MCF 10A (cell line): Measurements from ENCODE around the gene CDX4. TPM values are rescaled to one million over a fixed set of nuclear protein-coding genes. Genes with fewer than 3 reads are reported as not detected.

ENCODE experiments used
- BruUV-seq: library from RNA; stranded (reverse); fragments of 400-500 nt; replicated peaks from 2 replicates; lab custom pipeline; 2021; lab: Mats Ljungman, UMichigan
- CTCF ChIA-PET: fragments of 300-600 bp; sonication (Branson Sonifier 250); formaldehyde crosslinking; extraction: SDS; loops from one replicate; lab custom pipeline; 2021; ENCODE audit warnings: antibody characterized with exemption, inconsistent platforms; lab: Yijun Ruan, JAX
- POLR2A ChIA-PET: fragments of 300-600, 350-650 bp; sonication (Branson Sonifier 250); formaldehyde crosslinking; extraction: SDS; loops from one replicate; lab custom pipeline; 2020; ENCODE audit warnings: antibody characterized with exemption, inconsistent platforms; lab: Yijun Ruan, JAX
- DNase-seq: peaks from one replicate; pipeline ENCODE4 v3.0.0-alpha.2; 2018; ENCODE audit not compliant: unreplicated experiment
- H3K27ac Mint-ChIP-seq: one replicate; pipeline ENCODE4 v1.8.0; 2022; ENCODE audit warnings: mild to moderate bottlenecking, low read depth, mixed read lengths; ENCODE audit not compliant: unreplicated experiment
- H3K27me3 Mint-ChIP-seq: one replicate; pipeline ENCODE4 v1.8.0; 2022; ENCODE audit warnings: mixed read lengths; ENCODE audit not compliant: insufficient read depth, unreplicated experiment
- H3K36me3 Mint-ChIP-seq: one replicate; pipeline ENCODE4 v1.8.0; 2022; ENCODE audit warnings: mild to moderate bottlenecking, moderate library complexity, mixed read lengths; ENCODE audit not compliant: insufficient read depth, unreplicated experiment
- H3K4me1 Mint-ChIP-seq: one replicate; pipeline ENCODE4 v1.8.0; 2022; ENCODE audit warnings: mixed read lengths; ENCODE audit not compliant: insufficient read depth, unreplicated experiment
- H3K4me3 Mint-ChIP-seq: one replicate; pipeline ENCODE4 v1.8.0; 2022; ENCODE audit warnings: mild to moderate bottlenecking, moderate library complexity, mixed read lengths; ENCODE audit not compliant: unreplicated experiment
- H3K9me3 Mint-ChIP-seq: one replicate; pipeline ENCODE4 v1.8.0; 2022; ENCODE audit warnings: mixed read lengths; ENCODE audit not compliant: unreplicated experiment
- intact Hi-C: fragments of 100-400 bp; cut with micrococcal nuclease; formaldehyde crosslinking; loops from 2 replicates; pipeline ENCODE4 v1.14.1; 2022
- total RNA-seq: library from RNA; stranded (reverse); gene quantifications from 2 replicates; pipeline ENCODE4 v1.2.3, GENCODE V29; 2022
- TF ChIP-seq, protein P1 (sequence below): fragments of 200-600 bp; IDR thresholded peaks from one replicate; pipeline ENCODE4 v1.8.0; 2022; ENCODE audit warnings: antibody characterized with exemption, mild to moderate bottlenecking; ENCODE audit not compliant: unreplicated experiment

Gene CDX4
- total RNA-seq, 1 experiment from 2014 or later, result not detected

DNA sequence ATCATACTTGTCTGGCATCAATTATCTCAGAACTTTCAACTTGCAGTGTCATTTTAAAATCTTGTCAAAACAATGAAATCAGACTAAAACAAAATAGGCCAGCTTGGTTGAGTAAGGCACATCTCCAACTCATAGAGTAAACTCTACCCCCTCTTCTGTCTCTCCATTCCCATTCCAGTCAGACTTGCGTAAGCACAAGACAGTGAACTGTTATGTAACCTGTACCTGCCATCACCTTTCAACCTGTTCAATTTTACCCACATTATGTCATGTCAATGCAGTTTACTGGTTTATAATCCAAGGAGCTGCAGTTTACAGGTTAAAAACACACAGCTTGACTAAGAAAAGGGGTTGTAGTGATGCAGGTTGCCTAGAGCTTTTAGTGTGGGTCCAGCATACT is 8.3 kb downstream of the CDX4 start:
- Mint-ChIP-seq H3K27ac (no peak overlapping the region), H3K27me3 (peaks cover 99% of the 10 kb centered on the region), H3K9me3 (no peaks in the 10 kb centered on the region), H3K36me3 (no peaks in the 10 kb centered on the region), H3K4me1 (no peaks in the 10 kb centered on the region), H3K4me3 (no peak overlapping the region)
- POLR2A ChIA-PET, result no interaction called here
- intact Hi-C loops, result no loop called here
- CTCF ChIA-PET, result no interaction called here
- BruUV-seq, result no TSS peak
- TF ChIP-seq, protein P1, sequence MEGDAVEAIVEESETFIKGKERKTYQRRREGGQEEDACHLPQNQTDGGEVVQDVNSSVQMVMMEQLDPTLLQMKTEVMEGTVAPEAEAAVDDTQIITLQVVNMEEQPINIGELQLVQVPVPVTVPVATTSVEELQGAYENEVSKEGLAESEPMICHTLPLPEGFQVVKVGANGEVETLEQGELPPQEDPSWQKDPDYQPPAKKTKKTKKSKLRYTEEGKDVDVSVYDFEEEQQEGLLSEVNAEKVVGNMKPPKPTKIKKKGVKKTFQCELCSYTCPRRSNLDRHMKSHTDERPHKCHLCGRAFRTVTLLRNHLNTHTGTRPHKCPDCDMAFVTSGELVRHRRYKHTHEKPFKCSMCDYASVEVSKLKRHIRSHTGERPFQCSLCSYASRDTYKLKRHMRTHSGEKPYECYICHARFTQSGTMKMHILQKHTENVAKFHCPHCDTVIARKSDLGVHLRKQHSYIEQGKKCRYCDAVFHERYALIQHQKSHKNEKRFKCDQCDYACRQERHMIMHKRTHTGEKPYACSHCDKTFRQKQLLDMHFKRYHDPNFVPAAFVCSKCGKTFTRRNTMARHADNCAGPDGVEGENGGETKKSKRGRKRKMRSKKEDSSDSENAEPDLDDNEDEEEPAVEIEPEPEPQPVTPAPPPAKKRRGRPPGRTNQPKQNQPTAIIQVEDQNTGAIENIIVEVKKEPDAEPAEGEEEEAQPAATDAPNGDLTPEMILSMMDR, result no peak
- DNase-seq, result no peak

DNA sequence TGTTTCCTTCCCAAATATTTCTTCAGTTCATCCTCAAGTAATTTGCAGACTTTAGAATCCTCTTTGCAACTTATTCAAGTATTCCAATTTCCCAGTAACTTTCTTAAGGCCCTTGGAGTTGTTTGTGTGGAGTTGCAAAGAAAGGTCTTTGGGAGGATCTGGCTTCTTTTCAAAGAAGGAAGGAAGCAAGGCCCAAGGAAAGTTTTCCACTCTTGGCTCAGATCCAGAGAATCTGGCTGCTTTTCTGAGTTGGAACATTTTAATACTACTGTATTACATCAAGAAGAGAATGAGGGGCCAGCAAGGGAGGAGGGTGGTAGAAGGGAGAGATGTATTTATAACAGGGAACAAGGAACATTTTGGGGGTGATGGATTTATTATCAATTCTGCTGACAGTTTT is 10.5 kb downstream of the CDX4 start:
- no peak for DNase-seq
- no TSS peak for BruUV-seq
- no peak overlapping the region for H3K27ac Mint-ChIP-seq
- peaks cover 91% of the 10 kb centered on the region for H3K27me3 Mint-ChIP-seq
- CTCF ChIA-PET, result no interaction called here
- TF ChIP-seq, protein P1, result no peak
- intact Hi-C loops, result no loop called here
- H3K4me3 Mint-ChIP-seq, result no peak overlapping the region
- no peaks in the 10 kb centered on the region for H3K9me3 Mint-ChIP-seq
- H3K4me1 Mint-ChIP-seq, result no peaks in the 10 kb centered on the region
- no peaks in the 10 kb centered on the region for H3K36me3 Mint-ChIP-seq
- POLR2A ChIA-PET, result no interaction called here

DNA sequence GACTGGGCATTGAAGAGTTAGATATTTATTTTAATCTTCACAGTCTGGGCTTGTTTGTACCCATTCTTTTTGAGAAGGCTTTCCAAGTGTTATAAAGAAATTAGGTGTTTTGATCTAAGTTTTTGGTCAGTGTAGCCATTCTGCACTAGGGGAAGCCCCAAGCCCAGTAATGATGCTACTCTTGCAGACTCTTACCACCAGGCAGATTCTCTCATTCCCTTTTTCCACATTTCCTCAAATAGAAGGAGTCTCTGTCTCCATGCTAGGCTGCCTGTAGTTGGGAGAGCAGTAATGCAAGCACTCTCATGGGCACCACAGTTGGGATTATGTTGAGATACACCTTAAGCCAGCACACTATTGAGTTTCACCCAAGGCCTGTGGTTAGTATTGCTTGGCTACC is 21.5 kb downstream of the CDX4 start:
- H3K4me3 Mint-ChIP-seq, result no peak overlapping the region
- no peaks in the 10 kb centered on the region for H3K9me3 Mint-ChIP-seq
- TF ChIP-seq, protein P1, result no peak
- no peaks in the 10 kb centered on the region for H3K4me1 Mint-ChIP-seq
- H3K27ac Mint-ChIP-seq, result no peak overlapping the region
- no peaks in the 10 kb centered on the region for H3K36me3 Mint-ChIP-seq
- ChIA-PET POLR2A (no interaction called here), CTCF (no interaction called here)
- BruUV-seq, result no TSS peak
- DNase-seq, result no peak
- intact Hi-C loops, result loop anchor here (5.0 kb wide), 1 partner anchor 379 kb away; no protein-coding TSS in a partner anchor
- H3K27me3 Mint-ChIP-seq, result peaks cover 92% of the 10 kb centered on the region

DNA sequence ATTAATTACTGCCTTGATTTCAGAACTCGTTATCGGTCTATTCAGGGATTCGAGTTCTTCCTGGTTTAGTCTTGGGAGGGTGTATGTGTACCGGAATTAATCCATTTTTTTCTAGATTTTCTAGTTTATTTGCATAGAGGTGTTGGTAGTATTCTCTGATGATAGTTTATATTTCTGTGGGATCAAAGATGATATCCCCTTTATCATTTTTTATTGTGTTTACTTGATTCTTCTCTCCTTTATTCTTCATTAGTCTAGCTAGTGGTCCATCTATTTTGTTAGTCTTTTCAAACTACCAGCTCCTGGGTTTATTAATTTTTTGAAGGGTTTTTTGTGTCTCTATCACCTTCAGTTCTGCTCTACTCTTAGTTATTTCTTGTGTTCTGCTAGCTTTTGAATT is 32.1 kb downstream of the CDX4 start:
- Mint-ChIP-seq H3K27ac (no peak overlapping the region), H3K36me3 (no peaks in the 10 kb centered on the region), H3K27me3 (peaks cover 88% of the 10 kb centered on the region), H3K4me3 (no peak overlapping the region), H3K9me3 (peaks cover 9% of the 10 kb centered on the region), H3K4me1 (no peaks in the 10 kb centered on the region)
- peak; percentile 2 for DNase-seq
- intact Hi-C loops, result no loop called here
- TF ChIP-seq, protein P1, result no peak
- BruUV-seq, result no TSS peak
- ChIA-PET CTCF (no interaction called here), POLR2A (no interaction called here)
